HCT116 (cell line): ENCODE data around the gene OR7C1. TPM values are rescaled to one million over a fixed set of nuclear protein-coding genes. Genes with fewer than 3 reads are reported as not detected.

Source experiments
- ATAC-seq: fragments of 200-7000 bp; cut with Tn5 transposase; 2 replicates; pipeline ENCODE4 v1.9.1; 2020; ENCODE audit warnings: mild to moderate bottlenecking, moderate library complexity
- BruUV-seq: library from RNA; stranded (reverse); fragments of 400-500 nt; replicated peaks from 2 replicates; lab custom pipeline; 2021; lab: Mats Ljungman, UMichigan
- CTCF ChIA-PET: fragments of 300-600 bp; sonication (Branson Sonifier 250); formaldehyde crosslinking; loops from one replicate; lab custom pipeline; 2021; ENCODE audit warnings: antibody characterized with exemption; lab: Charles Lee
- POLR2A ChIA-PET: fragments of 300-600, 350-600 bp; sonication (Branson Sonifier 250); formaldehyde crosslinking; loops from one replicate; lab custom pipeline; 2021; ENCODE audit warnings: antibody characterized with exemption; lab: Charles Lee
- RAD21 ChIA-PET, 2 experiments: fragments of 300-600 bp; sonication (Branson Sonifier 250); formaldehyde crosslinking; loops; one replicate each; lab custom pipeline; 2023; ENCODE audit warnings: low total read pairs in 2 of 2; ENCODE audit not compliant: uncharacterized antibody in 2 of 2, unreplicated experiment in 2 of 2, low non-redundant PET in 1 of 2; lab: Charles Lee
- DNase-seq: peaks from one replicate; pipeline ENCODE4 v3.0.0-alpha.2; 2010; ENCODE audit warnings: low read depth, low spot score
- H2AFZ ChIP-seq: fragments of 200-600 bp; shearing (Covaris generic), sonication (generic); 2 replicates; pipeline ENCODE4 v1.6.1; 2017; ENCODE audit warnings: low read depth, mixed run types, mixed read lengths, antibody characterized with exemption, low read length; ENCODE audit not compliant: poor library complexity, severe bottlenecking
- H3K27ac ChIP-seq: 2 replicates; pipeline ENCODE4 v1.5.1; 2012; ENCODE audit warnings: low read depth, low read length
- H3K27me3 ChIP-seq: fragments of 200-600 bp; sonication (generic); 2 replicates; pipeline ENCODE4 v1.6.1; 2016; ENCODE audit warnings: mixed run types, low read length, mixed read lengths; ENCODE audit not compliant: insufficient read depth
- H3K36me3 ChIP-seq, 2 experiments: fragments of 200-500 bp in 1 of 2; fragments of 200-600 bp in 1 of 2; sonication (Bioruptor generic) in 1 of 2; sonication (generic) in 1 of 2; 2 replicates each; pipeline versions ENCODE4 v1.5.1 to v1.6.1; 2014 to 2016; ENCODE audit warnings: low read length in 2 of 2, inconsistent platforms in 1 of 2, mixed read lengths in 1 of 2, mixed run types in 1 of 2; ENCODE audit not compliant: insufficient read depth in 2 of 2, control insufficient read depth in 1 of 2
- H3K4me1 ChIP-seq, 2 experiments: fragments of 200-600 bp in 1 of 2; sonication (generic) in 1 of 2; 2 replicates each; pipeline versions ENCODE4 v1.5.1 to v1.6.1; 2012 to 2017; ENCODE audit warnings: low read length in 2 of 2, inconsistent platforms in 1 of 2, mild to moderate bottlenecking in 1 of 2, mixed read lengths in 1 of 2, mixed run types in 1 of 2, moderate library complexity in 1 of 2; ENCODE audit not compliant: insufficient read depth in 2 of 2, control insufficient read depth in 1 of 2
- H3K4me2 ChIP-seq: fragments of 200-600 bp; sonication (generic); 2 replicates; pipeline ENCODE4 v1.6.1; 2017; ENCODE audit warnings: mixed run types, low read length, mixed read lengths
- H3K4me3 ChIP-seq, 2 experiments: fragments of 200-600 bp in 1 of 2; sonication (generic) in 1 of 2; replicated peaks in 1 of 2; 2 replicates each; pipeline ENCODE4 v1.5.1; 2011 to 2016; ENCODE audit warnings: low read length in 2 of 2, control low read depth in 1 of 2, low read depth in 1 of 2, mild to moderate bottlenecking in 1 of 2, mixed read lengths in 1 of 2, mixed run types in 1 of 2
- H3K79me2 ChIP-seq: fragments of 200-600 bp; sonication (generic); 2 replicates; pipeline ENCODE4 v1.6.1; 2017; ENCODE audit warnings: mild to moderate bottlenecking, mixed run types, low read length, moderate library complexity, mixed read lengths; ENCODE audit not compliant: insufficient read depth
- H3K9ac ChIP-seq: fragments of 200-600 bp; sonication (generic); 2 replicates; pipeline ENCODE4 v1.6.1; 2016; ENCODE audit warnings: low read length, mixed read lengths
- H3K9me2 ChIP-seq: fragments of 200-600 bp; sonication (generic), shearing (Covaris generic); 2 replicates; pipeline ENCODE4 v1.6.1; 2017; ENCODE audit warnings: mixed run types, mild to moderate bottlenecking, moderate library complexity; ENCODE audit not compliant: insufficient read depth
- H3K9me3 ChIP-seq, 2 experiments: fragments of 200-500 bp in 1 of 2; fragments of 200-600 bp in 1 of 2; sonication (Bioruptor generic) in 1 of 2; sonication (generic) in 1 of 2; 2 replicates each; pipeline ENCODE4 v1.6.1; 2014 to 2017; ENCODE audit warnings: low read length in 2 of 2, mixed read lengths in 2 of 2, inconsistent platforms in 1 of 2, low read depth in 1 of 2, mild to moderate bottlenecking in 1 of 2, mixed run types in 1 of 2, moderate library complexity in 1 of 2; ENCODE audit not compliant: control insufficient read depth in 1 of 2, insufficient read depth in 1 of 2
- H4K20me1 ChIP-seq: fragments of 200-600 bp; sonication (generic), shearing (Covaris generic); 2 replicates; pipeline ENCODE4 v1.6.1; 2017; ENCODE audit warnings: mixed run types, mild to moderate bottlenecking, moderate library complexity; ENCODE audit not compliant: insufficient read depth
- CTCF ChIP-seq, 3 experiments: fragments of 200-600 bp in 1 of 3; sonication (generic) in 1 of 3; IDR thresholded peaks in 2 of 3; conservative IDR thresholded peaks in 1 of 3; 2 replicates each; pipeline ENCODE4 v1.5.1; 2012 to 2017; ENCODE audit warnings: low read depth in 2 of 3, low read length in 2 of 3, antibody characterized with exemption in 1 of 3, borderline replicate concordance in 1 of 3, control low read depth in 1 of 3, mild to moderate bottlenecking in 1 of 3, mixed read lengths in 1 of 3, mixed run types in 1 of 3, moderate library complexity in 1 of 3; ENCODE audit not compliant: insufficient read depth in 1 of 3
- EGR1 ChIP-seq: IDR thresholded peaks from 2 replicates; pipeline ENCODE4 v1.6.1; 2012; ENCODE audit warnings: low read depth
- ELF1 ChIP-seq: IDR thresholded peaks from 2 replicates; pipeline ENCODE4 v1.6.1; 2012; ENCODE audit warnings: low read depth, borderline replicate concordance
- EZH2 ChIP-seq: fragments of 200-600 bp; sonication (generic); IDR thresholded peaks from 2 replicates; pipeline ENCODE4 v1.6.1; 2017; ENCODE audit warnings: antibody characterized with exemption, mixed run types
- EZH2phosphoT487 ChIP-seq: fragments of 200-600 bp; IDR thresholded peaks from 2 replicates; pipeline ENCODE4 v1.6.1; 2018; ENCODE audit warnings: antibody characterized with exemption, borderline replicate concordance
- FOSL1 ChIP-seq: IDR thresholded peaks from 2 replicates; pipeline ENCODE4 v1.6.1; 2012; ENCODE audit warnings: low read depth
- JUND ChIP-seq: IDR thresholded peaks from 2 replicates; pipeline ENCODE4 v1.6.1; 2012
- POLR2A ChIP-seq: IDR thresholded peaks from 2 replicates; pipeline ENCODE4 v1.7.0; 2011; ENCODE audit warnings: borderline replicate concordance; ENCODE audit not compliant: insufficient read depth, insufficient read length; ENCODE audit errors: extremely low read depth
- POLR2AphosphoS5 ChIP-seq: IDR thresholded peaks from 2 replicates; pipeline ENCODE4 v1.6.1; 2011; ENCODE audit warnings: mild to moderate bottlenecking, low read depth, low read length, moderate library complexity
- RAD21 ChIP-seq: IDR thresholded peaks from 2 replicates; pipeline ENCODE4 v1.6.1; 2012; ENCODE audit warnings: low read depth, mild to moderate bottlenecking
- SP1 ChIP-seq: IDR thresholded peaks from 2 replicates; pipeline ENCODE4 v1.6.1; 2012; ENCODE audit warnings: low read depth
- SRF ChIP-seq: IDR thresholded peaks from 2 replicates; pipeline ENCODE4 v1.6.1; 2012; ENCODE audit warnings: low read depth
- TCF7L2 ChIP-seq: IDR thresholded peaks from 2 replicates; pipeline ENCODE4 v1.7.0; 2011; ENCODE audit warnings: borderline replicate concordance, inconsistent platforms; ENCODE audit not compliant: insufficient read depth, insufficient read length; ENCODE audit errors: extremely low read depth
- YY1 ChIP-seq: IDR thresholded peaks from 2 replicates; pipeline ENCODE4 v1.6.1; 2011; ENCODE audit warnings: low read length, low read depth, moderate library complexity, mild to moderate bottlenecking; ENCODE audit not compliant: insufficient replicate concordance; ENCODE audit errors: extremely low read depth
- ZFX ChIP-seq: fragments of 450-650 bp; IDR thresholded peaks from 2 replicates; pipeline ENCODE4 v1.6.1; 2017
- intact Hi-C: fragments of 100-400 bp; cut with micrococcal nuclease; formaldehyde crosslinking; loops from 2 replicates; pipeline ENCODE4 v1.10.0; 2022
- total RNA-seq: library from RNA; stranded (reverse); gene quantifications from one replicate; pipeline ENCODE4 v1.2.1, GENCODE V29; 2021; ENCODE audit not compliant: unreplicated experiment
- TF ChIP-seq, protein P1 (sequence below): IDR thresholded peaks from 2 replicates; pipeline ENCODE4 v1.6.1; 2012
- TF ChIP-seq, protein P2 (sequence below): IDR thresholded peaks from 2 replicates; pipeline ENCODE4 v1.6.1; 2011; ENCODE audit warnings: mild to moderate bottlenecking, low read length, moderate library complexity; ENCODE audit not compliant: insufficient replicate concordance; ENCODE audit errors: extremely low read depth

The OR7C1 gene
- total RNA-seq, 1 experiment from 2014 or later = not detected

GRCh38 chr19:14826006-14826405 lies 9.0 kb downstream of the OR7C1 start:
- Histone ChIP-seq H3K9me3 (no peaks in the 10 kb centered on the region), H3K79me2 (no peaks in the 10 kb centered on the region), H3K4me1 (no peaks in the 10 kb centered on the region), H3K9me2 (no peaks in the 10 kb centered on the region), H3K4me3 (no peak overlapping the region), H3K36me3 (no peaks in the 10 kb centered on the region), H3K27me3 (peaks cover 40% of the 10 kb centered on the region), H3K4me2 (no peak overlapping the region), H4K20me1 (no peaks in the 10 kb centered on the region), H3K27ac (no peak overlapping the region), H2AFZ (no peak overlapping the region), H3K9ac (no peak overlapping the region)
- DNase-seq (no peak), ATAC-seq (no peak)
- POLR2A ChIA-PET = no interaction called here
- BruUV-seq = no TSS peak
- intact Hi-C loops = no loop called here
- TF ChIP-seq SRF = no peak
- TF ChIP-seq, protein P1, sequence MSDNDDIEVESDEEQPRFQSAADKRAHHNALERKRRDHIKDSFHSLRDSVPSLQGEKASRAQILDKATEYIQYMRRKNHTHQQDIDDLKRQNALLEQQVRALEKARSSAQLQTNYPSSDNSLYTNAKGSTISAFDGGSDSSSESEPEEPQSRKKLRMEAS = no peak
- no peak for TF ChIP-seq EZH2
- TF ChIP-seq, protein P2, sequence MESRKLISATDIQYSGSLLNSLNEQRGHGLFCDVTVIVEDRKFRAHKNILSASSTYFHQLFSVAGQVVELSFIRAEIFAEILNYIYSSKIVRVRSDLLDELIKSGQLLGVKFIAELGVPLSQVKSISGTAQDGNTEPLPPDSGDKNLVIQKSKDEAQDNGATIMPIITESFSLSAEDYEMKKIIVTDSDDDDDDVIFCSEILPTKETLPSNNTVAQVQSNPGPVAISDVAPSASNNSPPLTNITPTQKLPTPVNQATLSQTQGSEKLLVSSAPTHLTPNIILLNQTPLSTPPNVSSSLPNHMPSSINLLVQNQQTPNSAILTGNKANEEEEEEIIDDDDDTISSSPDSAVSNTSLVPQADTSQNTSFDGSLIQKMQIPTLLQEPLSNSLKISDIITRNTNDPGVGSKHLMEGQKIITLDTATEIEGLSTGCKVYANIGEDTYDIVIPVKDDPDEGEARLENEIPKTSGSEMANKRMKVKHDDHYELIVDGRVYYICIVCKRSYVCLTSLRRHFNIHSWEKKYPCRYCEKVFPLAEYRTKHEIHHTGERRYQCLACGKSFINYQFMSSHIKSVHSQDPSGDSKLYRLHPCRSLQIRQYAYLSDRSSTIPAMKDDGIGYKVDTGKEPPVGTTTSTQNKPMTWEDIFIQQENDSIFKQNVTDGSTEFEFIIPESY = no peak
- TF ChIP-seq RAD21 = no peak
- no peak for TF ChIP-seq POLR2AphosphoS5
- no peak for TF ChIP-seq POLR2A
- TF ChIP-seq ZFX = no peak
- TF ChIP-seq JUND = no peak
- no peak for TF ChIP-seq YY1
- TF ChIP-seq ELF1 = no peak
- TF ChIP-seq SP1 = no peak
- TF ChIP-seq FOSL1 = no peak
- TF ChIP-seq EZH2phosphoT487 = no peak
- no peak for TF ChIP-seq TCF7L2
- no peak for TF ChIP-seq CTCF (IDR thresholded peaks at IDR 0.05 in 2 of 3, conservative IDR thresholded peaks at IDR 0.05 in 1 of 3; ENCODE audit: borderline replicate concordance in 1 of 3, insufficient read depth in 1 of 3, low read depth in 2 of 3, low read length in 2 of 3)
- TF ChIP-seq EGR1 = no peak
- RAD21 ChIA-PET = no interaction called here
- CTCF ChIA-PET = no interaction called here
